ENCODE data around the gene ASCL2.

Gene ASCL2

DNA sequence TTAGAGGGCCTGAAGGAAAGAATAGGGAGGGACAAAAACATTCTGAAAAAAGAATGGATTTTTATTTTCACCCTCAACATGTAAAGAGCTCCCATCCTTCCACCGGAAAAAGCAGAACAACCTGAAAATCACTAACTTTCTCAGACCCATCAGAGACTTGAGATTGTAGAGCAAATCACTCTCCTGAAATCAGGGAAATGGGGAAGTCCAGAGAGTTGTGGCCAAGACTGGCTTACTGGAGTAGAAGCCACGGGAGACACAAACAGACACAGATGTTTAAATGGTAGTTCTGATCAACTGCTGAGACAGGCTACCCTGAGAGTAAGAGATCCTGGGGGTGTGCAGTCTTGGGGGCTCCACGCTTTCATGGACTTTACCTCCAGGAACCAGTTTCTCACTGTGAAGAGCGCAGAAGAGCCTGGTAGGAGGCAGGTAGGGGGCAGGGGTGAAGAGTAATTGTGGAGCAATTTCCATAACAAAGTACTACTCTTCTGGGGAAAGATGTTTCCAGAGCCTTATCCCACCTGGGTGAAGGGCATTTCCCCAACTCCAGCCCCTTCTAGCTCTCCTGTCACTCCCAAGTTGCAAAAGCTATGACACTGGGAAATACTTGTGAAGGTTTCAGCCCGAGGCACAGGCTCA is 47.1 kb downstream of the ASCL2 start:
- TF ChIP-seq, protein P1, sequence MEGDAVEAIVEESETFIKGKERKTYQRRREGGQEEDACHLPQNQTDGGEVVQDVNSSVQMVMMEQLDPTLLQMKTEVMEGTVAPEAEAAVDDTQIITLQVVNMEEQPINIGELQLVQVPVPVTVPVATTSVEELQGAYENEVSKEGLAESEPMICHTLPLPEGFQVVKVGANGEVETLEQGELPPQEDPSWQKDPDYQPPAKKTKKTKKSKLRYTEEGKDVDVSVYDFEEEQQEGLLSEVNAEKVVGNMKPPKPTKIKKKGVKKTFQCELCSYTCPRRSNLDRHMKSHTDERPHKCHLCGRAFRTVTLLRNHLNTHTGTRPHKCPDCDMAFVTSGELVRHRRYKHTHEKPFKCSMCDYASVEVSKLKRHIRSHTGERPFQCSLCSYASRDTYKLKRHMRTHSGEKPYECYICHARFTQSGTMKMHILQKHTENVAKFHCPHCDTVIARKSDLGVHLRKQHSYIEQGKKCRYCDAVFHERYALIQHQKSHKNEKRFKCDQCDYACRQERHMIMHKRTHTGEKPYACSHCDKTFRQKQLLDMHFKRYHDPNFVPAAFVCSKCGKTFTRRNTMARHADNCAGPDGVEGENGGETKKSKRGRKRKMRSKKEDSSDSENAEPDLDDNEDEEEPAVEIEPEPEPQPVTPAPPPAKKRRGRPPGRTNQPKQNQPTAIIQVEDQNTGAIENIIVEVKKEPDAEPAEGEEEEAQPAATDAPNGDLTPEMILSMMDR (IDR thresholded peaks at IDR 0.05; ENCODE audit: low read depth, low read length), result no peak

DNA sequence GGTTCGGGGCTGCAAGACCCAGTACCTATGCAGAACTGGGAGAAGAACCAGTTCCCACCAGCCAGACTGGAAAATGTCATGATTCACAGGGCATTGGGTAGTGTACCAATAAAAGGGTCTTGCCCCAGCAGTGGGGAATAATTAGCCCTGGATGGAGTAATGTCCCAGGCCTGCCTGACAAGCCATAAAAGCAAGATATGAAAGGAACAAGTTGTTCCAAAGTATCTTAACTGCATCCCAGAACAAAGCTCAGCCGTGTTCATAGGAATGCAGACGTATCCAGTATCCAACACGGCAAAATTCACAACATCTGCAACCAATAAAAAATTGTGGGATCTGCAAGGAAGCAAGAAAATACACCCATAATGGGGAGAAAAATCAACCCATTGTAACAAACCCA is 47.9 kb downstream of the ASCL2 start:
- no peak for DNase-seq (ENCODE audit: extremely low read depth, low read depth)
- TF ChIP-seq, protein P1 (IDR thresholded peaks at IDR 0.05; ENCODE audit: low read depth, low read length), result no peak

More for the DNA sequence above, 47.1 kb downstream of the ASCL2 start:
- DNase-seq (ENCODE audit: extremely low read depth, low read depth), result no peak

DNA sequence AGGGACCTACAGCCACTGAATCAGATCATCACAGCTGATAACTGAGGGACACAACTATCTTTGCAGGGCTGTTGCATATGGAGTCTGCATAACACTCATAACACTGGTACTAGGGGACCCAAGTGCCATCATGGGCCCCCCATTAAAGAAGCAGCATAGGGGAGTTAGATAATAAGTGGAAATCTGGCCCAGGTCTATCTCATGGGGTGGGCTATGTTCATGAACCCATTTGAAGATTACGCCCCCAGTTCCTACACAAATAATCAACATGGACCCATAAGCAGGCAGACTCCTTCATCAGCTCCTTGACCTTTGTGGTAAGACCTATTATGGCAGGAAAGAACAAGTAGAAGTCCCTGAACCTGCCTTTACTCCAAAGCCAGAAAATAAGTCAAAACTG is 48.8 kb downstream of the ASCL2 start:
- TF ChIP-seq, protein P1 (IDR thresholded peaks at IDR 0.05; ENCODE audit: low read depth, low read length), result no peak
- DNase-seq (ENCODE audit: extremely low read depth, low read depth), result no peak

DNA sequence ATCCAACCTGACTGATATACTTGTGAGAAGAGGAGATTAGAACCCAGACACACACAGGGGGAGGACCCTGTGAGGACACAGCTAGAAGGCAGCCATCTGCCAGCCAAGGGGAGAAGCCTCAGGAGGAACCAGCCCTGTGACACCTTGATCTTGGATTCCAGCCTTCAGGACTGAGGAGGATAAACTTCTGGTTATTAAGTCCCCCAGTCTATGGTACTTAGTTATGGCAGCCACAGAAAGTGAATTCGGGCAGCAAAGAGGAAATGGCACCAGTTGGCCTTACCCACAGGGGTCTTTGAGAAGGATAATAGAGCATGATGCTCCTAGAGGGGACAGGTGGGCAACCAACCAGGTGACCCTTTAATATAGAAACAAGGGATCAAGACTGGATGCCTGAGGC is 49.4 kb downstream of the ASCL2 start:
- no peak for DNase-seq (ENCODE audit: extremely low read depth, low read depth)
- TF ChIP-seq, protein P1 (IDR thresholded peaks at IDR 0.05; ENCODE audit: low read depth, low read length), result no peak

DNA sequence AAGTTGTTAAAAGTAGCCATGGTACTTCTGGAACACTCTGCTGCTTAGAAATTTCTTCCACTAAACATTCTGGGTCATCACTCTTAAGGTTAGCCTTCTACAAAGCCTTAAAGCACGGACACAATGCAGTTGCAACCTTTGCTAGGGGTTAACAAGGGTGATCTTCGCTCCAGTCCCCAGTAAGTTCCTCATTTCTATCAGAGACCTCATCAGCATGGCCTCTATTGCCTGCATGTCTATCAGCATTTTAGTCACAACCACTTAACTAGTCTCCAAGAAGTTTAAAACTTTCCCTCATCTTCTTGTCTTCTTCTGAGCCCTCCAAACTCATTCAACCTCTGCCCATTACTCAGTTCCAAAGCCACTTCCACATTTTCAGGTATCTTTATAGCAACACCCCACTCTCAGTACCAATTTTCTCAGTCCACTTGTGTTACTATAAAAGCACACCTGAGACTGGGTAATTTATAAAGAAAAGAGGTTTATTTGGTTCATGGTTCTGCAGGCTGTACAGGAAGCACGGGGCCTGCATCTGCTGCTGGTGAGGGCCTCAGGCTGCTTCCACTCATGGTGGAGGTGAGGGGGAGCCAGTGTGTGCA is 50.1 kb downstream of the ASCL2 start:
- TF ChIP-seq, protein P1 (IDR thresholded peaks at IDR 0.05; ENCODE audit: low read depth, low read length), result no peak
- no peak for DNase-seq (ENCODE audit: extremely low read depth, low read depth)

DNA sequence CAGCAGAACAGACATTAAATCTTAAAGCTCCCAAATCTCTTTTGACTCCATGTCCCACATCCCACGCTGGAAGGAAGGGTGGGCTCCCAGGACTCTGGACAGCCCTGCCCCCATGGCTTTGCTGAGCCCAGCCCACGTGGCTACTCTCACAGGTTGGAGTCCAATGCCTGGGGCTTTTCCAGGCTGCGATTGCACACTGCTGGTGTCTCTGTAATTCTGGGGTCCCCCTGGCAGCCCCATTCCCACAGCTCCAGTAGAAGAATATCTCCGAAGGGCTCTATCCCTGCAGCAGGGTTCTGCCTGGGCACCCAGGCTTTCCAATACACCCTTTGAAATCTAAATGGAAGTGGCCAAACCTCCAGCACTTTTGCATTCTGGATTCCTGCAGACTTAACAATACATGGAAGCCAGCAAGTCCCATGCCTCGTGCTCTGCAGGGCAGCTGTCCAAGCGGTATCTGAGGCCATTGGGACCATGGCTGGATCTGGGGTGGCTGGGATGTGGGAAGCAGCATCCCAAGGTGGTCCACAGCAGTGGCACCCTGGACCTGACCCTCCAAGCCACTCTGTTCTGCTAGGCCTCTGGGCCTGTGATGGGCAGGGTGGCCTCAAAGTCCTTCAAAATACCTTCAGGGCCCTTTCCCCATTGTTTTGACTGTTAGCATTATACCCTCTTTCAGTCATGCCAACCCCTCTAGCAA is 50.9 kb downstream of the ASCL2 start:
- TF ChIP-seq, protein P1 (IDR thresholded peaks at IDR 0.05; ENCODE audit: low read depth, low read length), result no peak
- DNase-seq (ENCODE audit: extremely low read depth, low read depth), result no peak
